CD4-positive, alpha-beta T cell (primary cell): Measurements from ENCODE around the gene RAB40C. TPM values are rescaled to one million over a fixed set of nuclear protein-coding genes. Genes with fewer than 3 reads are reported as not detected.

Experiments
- ATAC-seq: fragments of 200-7000 bp; cut with Tn5 transposase; one replicate; pipeline ENCODE4 v1.10.0; 2022; ENCODE audit warnings: mild to moderate bottlenecking; ENCODE audit not compliant: poor library complexity
- CTCF ChIA-PET: fragments of 350-600 bp; sonication (Branson Sonifier 250); formaldehyde crosslinking; loops from one replicate; lab custom pipeline; 2021; ENCODE audit warnings: antibody characterized with exemption, inconsistent platforms; lab: Charles Lee
- POLR2A ChIA-PET: fragments of 350-600 bp; sonication (Branson Sonifier 250); formaldehyde crosslinking; loops from one replicate; lab custom pipeline; 2021; ENCODE audit warnings: antibody characterized with exemption, inconsistent platforms; lab: Charles Lee
- DNase-seq, 14 experiments: peaks; one replicate each; pipeline ENCODE4 v3.0.0-alpha.2; 2013 to 2020; ENCODE audit warnings: mixed read lengths in 2 of 14
- H3K27ac ChIP-seq, 2 donors: one replicate each; pipeline versions ENCODE4 v1.5.1 to v1.7.0; 2013; ENCODE audit warnings: low read length in 2 of 2, low read depth in 1 of 2, mild to moderate bottlenecking in 1 of 2
- H3K27me3 ChIP-seq, 2 experiments: 1 replicate in 1 of 2; 2 replicates in 1 of 2; pipeline versions ENCODE4 v1.6.1 to v1.7.0; 2013; ENCODE audit warnings: low read length in 2 of 2, control low read depth in 1 of 2, mild to moderate bottlenecking in 1 of 2, moderate library complexity in 1 of 2; ENCODE audit not compliant: insufficient read depth in 2 of 2, control insufficient read depth in 1 of 2
- H3K36me3 ChIP-seq: one replicate; pipeline ENCODE4 v1.6.1; 2013; ENCODE audit warnings: low read length, control low read depth; ENCODE audit not compliant: insufficient read depth
- H3K4me1 ChIP-seq: one replicate; pipeline ENCODE4 v1.6.1; 2013; ENCODE audit warnings: low read length, control low read depth; ENCODE audit not compliant: insufficient read depth
- H3K4me3 ChIP-seq: one replicate; pipeline ENCODE4 v1.5.1; 2013; ENCODE audit warnings: mild to moderate bottlenecking, low read length, moderate library complexity
- H3K9me3 ChIP-seq, 2 experiments: 1 replicate in 1 of 2; 2 replicates in 1 of 2; pipeline versions ENCODE4 v1.6.1 to v1.7.0; 2013; ENCODE audit warnings: low read length in 2 of 2, mild to moderate bottlenecking in 2 of 2, control low read depth in 1 of 2, moderate library complexity in 1 of 2; ENCODE audit not compliant: control insufficient read depth in 1 of 2, insufficient read depth in 1 of 2
- H3K27ac Mint-ChIP-seq: one replicate; pipeline ENCODE4 v1.8.0; 2020; ENCODE audit warnings: mixed read lengths
- H3K27me3 Mint-ChIP-seq: one replicate; pipeline ENCODE4 v1.8.0; 2021; ENCODE audit warnings: mixed read lengths
- H3K36me3 Mint-ChIP-seq: one replicate; pipeline ENCODE4 v1.8.0; 2021; ENCODE audit warnings: low read depth, mixed read lengths
- H3K4me1 Mint-ChIP-seq: one replicate; pipeline ENCODE4 v1.8.0; 2021; ENCODE audit warnings: low read depth, mixed read lengths
- H3K4me3 Mint-ChIP-seq: one replicate; pipeline ENCODE4 v1.8.0; 2020; ENCODE audit warnings: mild to moderate bottlenecking, mixed read lengths
- H3K9me3 Mint-ChIP-seq: one replicate; pipeline ENCODE4 v1.8.0; 2020; ENCODE audit warnings: mixed read lengths
- CTCF ChIP-seq: fragments of 200-600 bp; IDR thresholded peaks from one replicate; pipeline ENCODE4 v1.8.0; 2022; ENCODE audit warnings: antibody characterized with exemption, mild to moderate bottlenecking
- intact Hi-C, 2 experiments: fragments of 100-400 bp; cut with DNase I in 1 of 2; cut with micrococcal nuclease in 1 of 2; formaldehyde crosslinking; loops; one replicate each; pipeline versions ENCODE4 v1.15.1 to v1.9.0; 2023 to 2025; cut with DNase I, micrococcal nuclease
- microRNA-seq: library from miRNA; unstranded; fragments of <30 nt; microRNA quantifications from one replicate; pipeline ENCODE4 v1.2.0, GENCODE V29; 2021; ENCODE audit warnings: borderline microRNAs expressed, borderline replicate concordance
- total RNA-seq, 174 experiments: library from RNA in 2 of 174; stranded (reverse) in 2 of 174; gene quantifications; one replicate each; pipeline ENCODE4 v1.2.3 and lab custom pipeline; 2021 to 2026

RAB40C gene
- total RNA-seq, 2 experiments from 2014 or later: 8.9 to 9.5 TPM

- Histone ChIP-seq H3K9me3 (no peaks in the 10 kb centered on the region), H3K4me1 (peaks cover 56% of the 10 kb centered on the region), H3K4me3 (no peak overlapping the region), H3K27me3 (peaks cover 8 to 12% of the 10 kb centered on the region in 2 experiments), H3K36me3 (peaks cover 19% of the 10 kb centered on the region), H3K27ac (no peak overlapping the region)
- H3K27ac Mint-ChIP-seq: peak overlapping the region; percentile 74
- peaks cover 23% of the 10 kb centered on the region for H3K36me3 Mint-ChIP-seq
- DNase-seq: no peak
- no peak for ATAC-seq
- H3K9me3 Mint-ChIP-seq: no peaks in the 10 kb centered on the region
- intact Hi-C loops: no loop called here
- TF ChIP-seq CTCF: no peak
- no peaks in the 10 kb centered on the region for H3K27me3 Mint-ChIP-seq
- peaks cover 23% of the 10 kb centered on the region for H3K4me1 Mint-ChIP-seq
- CTCF ChIA-PET: no interaction called here
- peak overlapping the region; percentile 56 for H3K4me3 Mint-ChIP-seq
- POLR2A ChIA-PET: interaction anchor here (1.4 to 4.8 kb wide), 2 partner anchors 12 to 17 kb away, joined by 4 to 55 read pairs; no protein-coding TSS in a partner anchor
Measured at GRCh38 chr16:677316-678190, 87.7 kb downstream of the RAB40C start.

- Mint-ChIP-seq H3K27ac (peak overlapping the region; percentile 64), H3K4me3 (peak overlapping the region; percentile 87), H3K27me3 (no peaks in the 10 kb centered on the region), H3K36me3 (peaks cover 23% of the 10 kb centered on the region), H3K9me3 (no peaks in the 10 kb centered on the region), H3K4me1 (peaks cover 26% of the 10 kb centered on the region)
- ChIA-PET POLR2A (interaction anchor here (1.3 to 4.8 kb wide), 4 partner anchors 10 to 42 kb away, joined by 3 to 55 read pairs (median 21); partner anchors contain the start of genes RHOT2 and WDR24), CTCF (interaction anchor here (1.2 kb wide), 1 partner anchor 10 kb away, joined by 3 read pairs; the partner anchor contains the start of gene RHOT2)
- Histone ChIP-seq H3K4me1 (peaks cover 64% of the 10 kb centered on the region), H3K4me3 (no peak overlapping the region), H3K9me3 (no peaks in the 10 kb centered on the region), H3K27ac (no peak overlapping the region), H3K36me3 (peaks cover 18% of the 10 kb centered on the region), H3K27me3 (peaks cover 8 to 12% of the 10 kb centered on the region in 2 experiments)
- ATAC-seq: no peak
- no peak for TF ChIP-seq CTCF
- intact Hi-C loops: no loop called here
- no peak for DNase-seq
Measured at GRCh38 chr16:678209-678857, 88.5 kb downstream of the RAB40C start.

Small RNA genes lying within 50 kb of the gene (microRNA-seq; reads per million reads assigned to microRNA genes)
- gene MIR3176: not detected

Other genes starting within 250 kb of the RAB40C start
- gene AXIN1, start 237.3 kb upstream of the RAB40C start, total RNA-seq: 10 to 100 TPM; 24.7 to 26.3 TPM
- gene MRPL28, start 219.5 kb upstream of the RAB40C start, total RNA-seq: 10 to 100 TPM; 19.6 to 19.7 TPM
- 10 to 100 TPM; 59.7 to 63.7 TPM for gene PGAP6, start 208.1 kb upstream of the RAB40C start, total RNA-seq
- 10 to 100 TPM; 31.2 to 32.6 TPM for gene NME4, start 192.9 kb upstream of the RAB40C start, total RNA-seq
- 1 to 10 TPM; 5.7 to 7.0 TPM for gene DECR2, start 188.2 kb upstream of the RAB40C start, total RNA-seq
- 10 to 100 TPM; 28.4 to 29.0 TPM for gene RAB11FIP3, start 164.4 kb upstream of the RAB40C start, total RNA-seq
- gene CAPN15, start 62.4 kb upstream of the RAB40C start, total RNA-seq: 10 to 100 TPM; 35.5 to 36.9 TPM
- gene PRR35, start 29.7 kb upstream of the RAB40C start, total RNA-seq: not detected
- under 1 TPM; 0.45 to 0.55 TPM for gene NHLRC4, start 23.1 kb upstream of the RAB40C start, total RNA-seq
- gene PIGQ, start 20.1 kb upstream of the RAB40C start, total RNA-seq: 10 to 100 TPM; 22.8 to 27.0 TPM
- under 1 TPM; 0.64 to 0.99 TPM for gene WFIKKN1, start 40.9 kb downstream of the RAB40C start, total RNA-seq
- gene METTL26, start 46.2 kb downstream of the RAB40C start, total RNA-seq: 10 to 100 TPM; 39.5 to 39.6 TPM
- 10 to 100 TPM; 11.4 to 14.6 TPM for gene MCRIP2, start 51.8 kb downstream of the RAB40C start, total RNA-seq
- gene WDR90, start 59.3 kb downstream of the RAB40C start, total RNA-seq: 10 to 100 TPM in 1 of 2 experiments, 1 to 10 TPM in 1; 8.1 to 10.3 TPM
- 100 to 1,000 TPM; 202 to 209 TPM for gene RHOT2, start 78.1 kb downstream of the RAB40C start, total RNA-seq
- gene RHBDL1, start 85.6 kb downstream of the RAB40C start, total RNA-seq: 1 to 10 TPM; 6.6 to 6.9 TPM
- gene STUB1, start 90.3 kb downstream of the RAB40C start, total RNA-seq: 10 to 100 TPM; 46.9 to 53.9 TPM
- gene JMJD8, start 94.3 kb downstream of the RAB40C start, total RNA-seq: 10 to 100 TPM; 22.0 to 23.6 TPM
- 10 to 100 TPM; 12.1 to 12.6 TPM for gene WDR24, start 100.3 kb downstream of the RAB40C start, total RNA-seq
- 10 to 100 TPM; 11.0 to 11.7 TPM for gene FBXL16, start 115.7 kb downstream of the RAB40C start, total RNA-seq
- gene METRN, start 125.1 kb downstream of the RAB40C start, total RNA-seq: 1 to 10 TPM; 2.6 to 3.2 TPM
- 1 to 10 TPM; 8.1 TPM for gene ANTKMT, start 131.1 kb downstream of the RAB40C start, total RNA-seq
- gene CCDC78, start 136.4 kb downstream of the RAB40C start, total RNA-seq: 1 to 10 TPM; 1.2 to 2.7 TPM
- gene HAGHL, start 137.0 kb downstream of the RAB40C start, total RNA-seq: 1 to 10 TPM; 7.1 to 9.2 TPM
- gene CIAO3, start 150.9 kb downstream of the RAB40C start, total RNA-seq: 10 to 100 TPM; 33.3 to 38.2 TPM
- not detected for gene MSLN, start 170.7 kb downstream of the RAB40C start, total RNA-seq
- gene RPUSD1, start 198.3 kb downstream of the RAB40C start, total RNA-seq: 10 to 100 TPM; 12.8 to 15.0 TPM
- gene CHTF18, start 198.6 kb downstream of the RAB40C start, total RNA-seq: 10 to 100 TPM; 30.7 to 31.1 TPM
- not detected for gene GNG13, start 210.7 kb downstream of the RAB40C start, total RNA-seq